Spleen (tissue), 7 donors: ENCODE results near the gene CAMK2G.

Source experiments
- POLR2A ChIP-seq, 3 donors: fragments of 450-650 bp; IDR thresholded peaks; one replicate each; pipeline ENCODE4 v1.5.1; 2017; ENCODE audit warnings: antibody characterized with exemption in 3 of 3, mild to moderate bottlenecking in 1 of 3
- POLR2AphosphoS5 ChIP-seq, 3 donors: sonication (generic); formaldehyde crosslinking; IDR thresholded peaks; one replicate each; pipeline ENCODE4 v1.5.1; 2017; ENCODE audit warnings: antibody characterized with exemption in 3 of 3
- TF ChIP-seq, protein P1 (sequence below), 11 experiments: fragments of 200-600 bp in 7 of 11; fragments of 450-650 bp in 4 of 11; sonication (generic) in 4 of 11; IDR thresholded peaks in 8 of 11; conservative IDR thresholded peaks in 3 of 11; 1 replicate in 7 of 11; 2 replicates in 4 of 11; pipeline versions ENCODE4 v1.4.0 to v1.8.0; 2016 to 2021; ENCODE audit warnings: antibody characterized with exemption in 11 of 11, inconsistent platforms in 4 of 11, mild to moderate bottlenecking in 1 of 11
- donor health status: DM: no; HTN: no; CAD: no; lungs with moderate emphysema.
- donor health status: DM: no; HTN: no; CAD: no.
- donor health status: DM: no; HTN: no; CAD: no.

DNA sequence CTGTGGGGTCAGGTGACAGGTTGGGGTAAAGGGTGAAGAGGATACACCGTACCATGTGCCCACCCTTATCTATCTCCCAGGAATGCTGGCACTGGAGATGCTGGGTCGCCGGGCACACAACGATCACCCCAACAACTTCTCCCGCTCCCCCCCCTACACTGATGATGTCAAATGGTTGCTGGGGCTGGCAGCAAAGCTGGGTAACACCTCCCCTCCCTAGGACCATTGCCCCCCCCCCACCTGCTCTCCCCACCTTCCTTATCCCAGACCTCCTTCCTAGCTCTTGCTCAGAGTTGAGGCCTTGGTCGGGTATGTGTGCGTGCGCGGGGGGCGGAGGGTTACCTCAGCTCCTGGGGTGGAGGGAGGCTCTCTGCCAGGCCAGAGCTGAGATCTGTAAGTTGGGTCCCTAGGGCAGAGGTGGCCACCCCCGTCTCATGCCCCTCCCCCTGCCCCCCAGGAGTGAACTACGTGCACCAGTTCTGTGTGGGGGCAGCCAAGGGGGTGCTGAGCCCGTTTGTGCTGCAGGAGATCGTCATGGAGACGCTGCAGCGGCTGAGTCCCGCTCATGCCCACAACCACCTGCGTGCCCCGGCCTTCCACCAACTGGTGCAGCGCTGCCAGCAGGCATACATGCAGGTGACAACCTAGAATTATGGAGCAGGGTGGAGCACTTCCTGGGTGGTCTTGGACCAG lies 73.6 kb downstream of the CAMK2G start:
- no peak for TF ChIP-seq POLR2A (IDR thresholded peaks at IDR 0.05)
- TF ChIP-seq, protein P1, sequence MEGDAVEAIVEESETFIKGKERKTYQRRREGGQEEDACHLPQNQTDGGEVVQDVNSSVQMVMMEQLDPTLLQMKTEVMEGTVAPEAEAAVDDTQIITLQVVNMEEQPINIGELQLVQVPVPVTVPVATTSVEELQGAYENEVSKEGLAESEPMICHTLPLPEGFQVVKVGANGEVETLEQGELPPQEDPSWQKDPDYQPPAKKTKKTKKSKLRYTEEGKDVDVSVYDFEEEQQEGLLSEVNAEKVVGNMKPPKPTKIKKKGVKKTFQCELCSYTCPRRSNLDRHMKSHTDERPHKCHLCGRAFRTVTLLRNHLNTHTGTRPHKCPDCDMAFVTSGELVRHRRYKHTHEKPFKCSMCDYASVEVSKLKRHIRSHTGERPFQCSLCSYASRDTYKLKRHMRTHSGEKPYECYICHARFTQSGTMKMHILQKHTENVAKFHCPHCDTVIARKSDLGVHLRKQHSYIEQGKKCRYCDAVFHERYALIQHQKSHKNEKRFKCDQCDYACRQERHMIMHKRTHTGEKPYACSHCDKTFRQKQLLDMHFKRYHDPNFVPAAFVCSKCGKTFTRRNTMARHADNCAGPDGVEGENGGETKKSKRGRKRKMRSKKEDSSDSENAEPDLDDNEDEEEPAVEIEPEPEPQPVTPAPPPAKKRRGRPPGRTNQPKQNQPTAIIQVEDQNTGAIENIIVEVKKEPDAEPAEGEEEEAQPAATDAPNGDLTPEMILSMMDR (IDR thresholded peaks at IDR 0.05 in 8 of 11, conservative IDR thresholded peaks at IDR 0.05 in 3 of 11), result no peak
- peak in 1 of 3 donors; percentile 85 for TF ChIP-seq POLR2AphosphoS5 (IDR thresholded peaks at IDR 0.05)
